AG09319 (cell line): ENCODE data around the gene MAP3K10.

Experiments
- DNase-seq: peaks from one replicate; pipeline ENCODE4 v3.0.0-alpha.2; 2010; ENCODE audit warnings: low read depth; ENCODE audit errors: extremely low read depth
- TF ChIP-seq, protein P1 (sequence below): IDR thresholded peaks from 2 replicates; pipeline ENCODE4 v1.5.1; 2011; ENCODE audit warnings: low read depth, mild to moderate bottlenecking, inconsistent platforms, low read length, moderate library complexity

MAP3K10 gene

DNA sequence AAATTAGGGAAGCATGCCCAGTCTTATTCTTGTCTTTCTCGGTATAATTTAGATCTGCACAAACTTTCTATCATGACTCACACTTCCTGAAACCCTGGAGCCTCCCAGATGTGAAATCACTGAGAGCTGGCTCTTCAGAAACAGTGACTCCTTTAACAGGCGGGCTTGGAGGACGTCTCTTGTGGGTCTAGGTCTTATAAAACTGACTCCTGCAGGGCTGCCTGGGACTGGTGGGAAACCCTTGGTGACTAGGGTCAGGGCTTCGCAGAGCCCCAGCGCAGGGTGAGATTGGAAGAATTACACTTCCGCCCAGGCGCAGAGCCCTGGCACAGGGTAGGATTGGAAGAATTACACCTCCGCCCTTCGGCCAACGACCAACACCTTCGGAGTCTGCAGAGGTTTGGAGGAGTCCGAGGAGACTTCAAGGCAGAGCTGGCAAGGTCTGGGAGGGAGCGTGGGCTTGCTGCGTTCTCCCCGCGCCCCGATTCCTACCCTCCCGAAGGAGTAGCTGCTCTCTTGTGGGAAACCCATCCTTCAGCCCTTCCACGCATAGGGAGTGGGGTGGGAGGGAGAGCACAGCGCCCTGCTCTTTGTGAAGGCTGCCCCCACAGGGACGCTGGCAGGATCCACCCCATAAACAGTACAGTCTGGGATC, 43.4 kb upstream of the MAP3K10 start:
- peak; percentile 22 for DNase-seq
- TF ChIP-seq, protein P1, sequence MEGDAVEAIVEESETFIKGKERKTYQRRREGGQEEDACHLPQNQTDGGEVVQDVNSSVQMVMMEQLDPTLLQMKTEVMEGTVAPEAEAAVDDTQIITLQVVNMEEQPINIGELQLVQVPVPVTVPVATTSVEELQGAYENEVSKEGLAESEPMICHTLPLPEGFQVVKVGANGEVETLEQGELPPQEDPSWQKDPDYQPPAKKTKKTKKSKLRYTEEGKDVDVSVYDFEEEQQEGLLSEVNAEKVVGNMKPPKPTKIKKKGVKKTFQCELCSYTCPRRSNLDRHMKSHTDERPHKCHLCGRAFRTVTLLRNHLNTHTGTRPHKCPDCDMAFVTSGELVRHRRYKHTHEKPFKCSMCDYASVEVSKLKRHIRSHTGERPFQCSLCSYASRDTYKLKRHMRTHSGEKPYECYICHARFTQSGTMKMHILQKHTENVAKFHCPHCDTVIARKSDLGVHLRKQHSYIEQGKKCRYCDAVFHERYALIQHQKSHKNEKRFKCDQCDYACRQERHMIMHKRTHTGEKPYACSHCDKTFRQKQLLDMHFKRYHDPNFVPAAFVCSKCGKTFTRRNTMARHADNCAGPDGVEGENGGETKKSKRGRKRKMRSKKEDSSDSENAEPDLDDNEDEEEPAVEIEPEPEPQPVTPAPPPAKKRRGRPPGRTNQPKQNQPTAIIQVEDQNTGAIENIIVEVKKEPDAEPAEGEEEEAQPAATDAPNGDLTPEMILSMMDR = no peak

DNA sequence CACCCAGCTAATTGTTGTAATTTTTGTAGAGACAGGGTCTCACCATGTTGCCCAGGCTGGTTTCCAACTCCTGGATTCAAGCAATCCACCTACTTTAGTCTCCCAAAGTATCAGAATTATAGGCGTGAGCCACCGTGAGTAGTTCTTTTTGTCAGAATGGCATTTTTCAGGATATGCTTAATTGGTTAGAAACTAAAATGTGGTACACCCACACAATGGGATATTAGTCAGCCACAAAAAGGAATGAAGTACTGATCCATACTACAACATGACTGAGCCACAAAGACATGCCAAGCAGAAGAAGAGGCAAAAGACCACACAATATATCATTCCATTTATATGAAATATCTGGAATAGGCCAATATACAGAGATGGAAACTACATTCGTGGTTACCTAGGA, 41.7 kb upstream of the MAP3K10 start:
- no peak for DNase-seq
- TF ChIP-seq, protein P1 = no peak

DNA sequence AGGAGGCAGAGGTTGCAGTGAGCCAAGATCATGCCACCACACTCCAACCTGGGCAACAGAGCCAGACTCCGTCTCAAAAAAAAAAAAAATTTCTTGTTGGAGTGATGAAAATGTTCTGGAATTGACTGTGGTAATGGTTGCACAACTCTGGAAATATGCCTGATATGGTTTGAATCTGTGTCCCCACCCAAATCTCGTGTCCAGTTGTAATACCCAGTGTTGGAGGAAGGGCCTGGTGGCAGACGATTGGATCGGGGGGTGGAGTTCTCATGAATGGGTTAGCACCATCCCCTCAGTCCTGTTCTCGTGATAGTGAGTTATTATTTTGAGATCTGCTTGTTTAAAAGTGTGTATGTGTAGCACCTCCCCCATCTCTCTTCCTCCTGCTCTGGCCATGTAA, 41.1 kb upstream of the MAP3K10 start:
- TF ChIP-seq, protein P1 = no peak
- peak; percentile 16 for DNase-seq

DNA sequence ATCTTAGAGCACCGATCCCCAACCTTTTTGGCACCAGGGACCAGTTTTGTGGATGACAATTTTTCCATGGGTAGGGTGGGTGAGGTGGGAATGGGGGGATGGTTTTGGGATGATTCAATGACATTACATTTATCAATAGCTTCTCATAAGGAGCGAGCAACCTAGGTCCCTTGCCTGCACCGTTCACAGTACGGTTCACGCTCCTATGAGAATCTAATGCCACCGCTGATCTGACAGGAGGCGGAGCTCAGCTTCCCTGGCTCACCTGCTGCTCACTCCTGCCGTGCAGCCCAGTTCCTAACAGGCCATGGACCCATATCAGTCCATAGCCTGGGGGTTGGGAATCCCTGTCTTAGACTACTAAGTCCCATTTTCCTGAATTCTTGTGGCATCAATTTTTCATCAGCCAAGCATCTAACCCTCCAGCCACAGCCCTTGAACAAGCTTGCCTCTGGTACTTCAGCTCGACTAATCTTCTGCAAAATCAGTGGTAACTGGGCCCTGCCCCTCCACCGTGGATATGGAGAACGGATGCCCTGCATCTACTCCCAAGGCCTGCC, 37.0 kb upstream of the MAP3K10 start:
- TF ChIP-seq, protein P1 = no peak
- DNase-seq = no peak

DNA sequence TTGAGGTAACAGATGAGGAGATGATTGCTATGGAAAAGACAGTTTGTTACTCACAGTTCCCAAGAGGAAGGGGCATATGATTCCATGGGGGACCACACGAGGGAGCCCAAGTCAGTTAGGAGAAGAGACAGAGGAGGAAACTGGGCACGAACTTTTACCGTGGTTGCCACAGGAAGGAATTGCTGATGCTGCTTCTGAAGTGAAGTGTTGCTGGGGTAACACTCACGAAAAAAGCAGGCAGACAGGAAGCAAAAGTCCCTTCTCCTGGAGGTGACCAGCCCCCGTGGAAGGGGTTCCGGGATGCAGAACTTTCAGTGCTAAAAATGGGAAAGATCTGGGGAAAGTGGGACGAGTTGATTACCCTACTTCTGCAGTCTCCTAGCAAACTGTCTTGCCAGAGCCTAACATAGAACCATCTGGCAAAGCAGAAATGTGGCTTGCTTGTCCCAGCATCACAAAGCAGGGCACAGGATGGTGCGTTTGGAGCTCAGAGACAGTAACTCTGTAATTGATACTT, 35.4 kb upstream of the MAP3K10 start:
- DNase-seq = no peak

DNA sequence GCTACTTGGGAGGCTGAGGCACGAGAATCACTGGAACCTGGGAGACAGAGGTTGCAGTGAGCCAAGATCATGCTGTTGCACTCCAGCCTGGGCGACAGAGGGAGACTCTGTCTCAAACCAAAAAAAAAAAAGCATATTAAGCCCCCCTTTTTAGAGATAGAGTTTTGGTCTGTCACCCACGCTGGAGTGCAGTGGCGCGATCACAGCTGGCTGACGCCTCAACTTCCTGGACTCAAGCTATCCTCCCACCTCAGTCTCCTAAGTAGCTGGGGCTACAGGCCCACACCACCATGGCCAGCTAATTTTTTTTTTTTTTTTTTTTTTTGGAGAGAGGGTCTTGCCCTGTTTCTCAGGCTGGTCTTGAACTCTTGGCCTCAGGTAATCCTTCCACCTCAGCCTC, 34.2 kb upstream of the MAP3K10 start:
- TF ChIP-seq, protein P1 = no peak
- DNase-seq = no peak

More for the DNA sequence above, 35.4 kb upstream of the MAP3K10 start:
- TF ChIP-seq, protein P1 = peak; percentile 25

DNA sequence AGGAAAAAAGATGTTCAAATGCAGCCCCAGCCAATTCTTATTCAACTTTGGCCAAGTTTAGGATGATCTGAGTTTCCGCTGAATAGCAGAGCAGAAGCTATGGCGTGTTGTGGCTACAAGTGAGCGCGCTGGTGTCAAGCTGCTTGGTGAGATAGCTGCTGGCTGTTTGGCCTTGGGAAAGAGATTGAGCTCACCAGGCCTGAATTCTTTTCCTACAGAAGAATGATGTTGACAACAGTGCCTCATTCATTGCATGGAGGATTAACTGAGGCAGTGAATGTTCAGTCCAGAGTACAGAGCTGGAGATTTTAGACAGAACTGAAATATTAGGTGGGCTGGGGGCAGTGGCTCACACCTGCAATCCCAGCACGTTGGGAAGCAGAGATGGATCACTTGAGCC, 31.5 kb upstream of the MAP3K10 start:
- DNase-seq = no peak
- TF ChIP-seq, protein P1 = no peak
